ENCODE measurements around the gene LGALS9. TPM values are rescaled to one million over a fixed set of nuclear protein-coding genes. Genes with fewer than 3 reads are reported as not detected.

Gene LGALS9
- total RNA-seq (2014; rRNA removed; shearing (Covaris generic)) = 0.11 and 0.34 TPM in 2 replicates

GRCh38 chr17:27630607-27631410 is at the start of gene LGALS9:
Gene LGALS9 (plus strand): TSS chr17:27631188. CDS start chr17:27631266, 78 bp downstream.

Small RNA genes lying within 50 kb of the gene (small RNA-seq; reads per million reads assigned to genes)
- gene AC015688.1 = not detected
- gene AC015688.2 = not detected
- gene AC015688.5 = not detected
- not detected for gene CPDP1

Other genes starting within 250 kb of the LGALS9 start
- 1.8 and 2.0 TPM in 2 replicates for gene KSR1, start 174.7 kb upstream of the LGALS9 start, total RNA-seq (2014; rRNA removed; shearing (Covaris generic))
- 0.05 and 0.19 TPM in 2 replicates for gene NOS2, start 169.3 kb downstream of the LGALS9 start, total RNA-seq (2014; rRNA removed; shearing (Covaris generic))

Data from A375 (cell line).